Activated CD4-positive, alpha-beta T cell treated with anti-CD3 and anti-CD28 coated beads for 24 hours (primary cell): ENCODE measurements around the gene GRIK2.
"Not testable (repeated sequence)": the region's sequence is repeated elsewhere in the genome, so short reads cannot be mapped to it uniquely, and the experiment has no call there.

ENCODE experiments used
- DNase-seq, 2 donors: peaks; one replicate each; pipeline ENCODE4 v3.0.0-alpha.2; 2020; ENCODE audit warnings: low read depth in 2 of 2

Gene GRIK2

GRCh38 chr6:101393251-101393828, at the start of gene GRIK2:
Gene GRIK2, plus strand, starts transcription at chr6:101393708.
- no peak for DNase-seq

- DNase-seq: no peak
Observed at GRCh38 chr6:101344885-101345284, 48.6 kb upstream of the GRIK2 start.

GRCh38 chr6:101348816-101349215, 44.7 kb upstream of the GRIK2 start:
- DNase-seq: no peak

DNA sequence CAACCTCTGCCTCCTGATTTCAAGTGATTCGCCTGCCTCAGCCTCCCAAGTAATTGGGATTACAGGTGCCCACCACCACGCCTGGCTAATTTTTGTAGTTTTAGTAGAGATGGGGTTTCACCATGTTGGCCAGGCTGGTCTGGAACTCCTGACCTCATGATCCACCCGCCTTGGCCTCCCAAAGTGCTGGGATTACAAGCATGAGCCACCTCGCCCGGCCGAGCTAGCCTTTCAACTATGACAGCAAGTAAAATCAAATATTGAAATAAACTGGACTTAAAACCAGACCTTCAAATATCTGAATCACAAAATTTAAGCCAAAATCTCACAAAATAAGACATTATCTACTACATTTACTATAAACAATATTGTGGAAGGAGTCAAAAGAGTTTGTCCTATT, 42.9 kb upstream of the GRIK2 start:
- not testable (repeated sequence) for DNase-seq

DNA sequence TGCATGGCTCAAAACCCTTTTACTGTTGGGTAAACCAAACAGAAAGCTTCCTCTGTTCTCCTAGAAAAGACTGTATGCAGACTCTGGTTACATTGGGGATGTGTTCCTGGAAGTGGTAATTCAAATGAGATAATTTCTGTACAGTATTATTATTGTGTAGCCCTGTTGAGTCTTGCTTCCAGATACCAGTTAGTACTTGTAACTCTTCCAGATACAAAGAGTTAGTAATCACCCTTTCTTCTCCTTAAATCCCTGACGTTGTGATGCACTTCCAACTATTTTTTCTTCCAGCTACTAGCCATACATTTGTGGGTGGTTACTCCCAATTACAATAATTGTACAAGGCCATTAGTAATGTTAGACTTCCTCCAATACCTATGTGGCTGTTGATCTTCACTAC, 42.3 kb upstream of the GRIK2 start:
- no peak for DNase-seq

DNA sequence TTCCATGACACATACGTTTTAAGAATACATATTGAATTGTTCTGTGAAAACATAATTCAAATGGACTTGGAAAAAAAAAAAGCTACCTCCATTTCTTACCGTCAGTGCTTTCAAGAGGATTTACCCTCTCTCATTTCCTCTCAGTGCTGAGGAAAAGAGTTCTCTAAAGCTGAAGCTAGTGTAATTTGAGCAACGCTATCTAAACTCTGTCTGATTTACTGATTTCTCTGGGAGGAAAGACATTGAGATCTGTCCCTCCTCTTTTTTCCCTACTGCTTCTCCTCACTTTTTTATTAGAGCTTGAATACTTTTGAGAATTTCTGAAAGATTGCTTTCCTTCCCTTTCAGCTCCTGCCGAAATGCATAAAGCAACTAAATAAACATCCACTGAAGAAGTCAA, 41.2 kb upstream of the GRIK2 start:
- DNase-seq: no peak

GRCh38 chr6:101365181-101365580, 28.3 kb upstream of the GRIK2 start:
- DNase-seq: no peak

DNA sequence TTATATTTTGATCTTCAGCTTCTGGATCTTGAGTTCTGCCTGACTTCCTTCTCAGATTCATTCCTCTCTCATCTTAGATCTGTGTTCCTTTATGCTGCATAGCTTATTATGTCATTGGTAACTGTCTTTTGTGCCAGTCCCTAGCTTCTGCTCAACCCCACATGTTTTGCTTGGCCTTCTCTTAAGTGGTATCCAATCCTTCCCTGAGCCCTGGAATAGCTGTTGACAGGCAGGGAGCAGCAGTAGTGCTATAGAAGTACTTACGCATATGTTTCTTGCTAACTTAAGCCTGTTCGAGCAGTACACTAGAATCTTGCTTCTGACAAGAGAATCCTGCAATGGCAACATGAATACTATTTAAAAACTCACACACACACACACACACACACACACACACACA, 13.6 kb upstream of the GRIK2 start:
- no peak for DNase-seq

GRCh38 chr6:101380897-101381630, 12.4 kb upstream of the GRIK2 start:
- DNase-seq: no peak

- not testable (repeated sequence) for DNase-seq
Observed at GRCh38 chr6:101383747-101384146, 9.8 kb upstream of the GRIK2 start.

GRCh38 chr6:101386982-101387381, 6.5 kb upstream of the GRIK2 start:
- DNase-seq: no peak

GRCh38 chr6:101391772-101392585, 1.5 kb upstream of the GRIK2 start:
- no peak for DNase-seq

DNA sequence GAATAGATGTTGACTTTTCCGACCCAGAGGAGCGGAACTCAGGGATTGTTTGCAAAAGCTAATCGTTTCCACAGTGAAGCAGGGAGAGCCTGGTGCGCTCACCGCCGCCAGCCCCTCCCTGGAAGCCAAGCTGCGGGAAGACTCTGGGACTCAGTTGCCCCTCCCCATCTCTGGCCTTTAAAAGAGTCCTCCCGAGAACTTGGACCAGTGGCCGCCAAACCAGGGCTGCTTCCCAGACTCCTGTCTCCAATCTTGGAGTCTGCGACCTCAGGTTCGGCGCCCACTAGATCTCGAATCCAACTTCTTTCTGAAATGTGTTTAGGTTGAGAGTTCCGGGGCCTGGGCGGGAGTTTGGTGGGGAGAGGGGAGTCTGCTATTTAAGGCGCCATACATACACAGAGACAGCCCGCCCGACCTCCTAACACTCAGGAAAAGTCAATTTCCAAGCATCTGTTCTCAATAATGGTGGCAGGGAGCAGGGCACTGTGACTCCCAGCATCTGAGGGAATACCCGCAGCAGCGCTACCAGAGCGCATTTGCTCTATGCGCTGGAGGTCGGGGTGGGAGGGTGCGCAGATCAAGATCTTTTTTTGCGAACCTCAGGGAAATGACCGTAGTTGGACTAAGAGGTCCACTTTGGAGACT, 800 bp upstream of the GRIK2 start:
- no peak for DNase-seq

GRCh38 chr6:101393829-101394251, 332 bp downstream of the GRIK2 start:
- DNase-seq: no peak

GRCh38 chr6:101394936-101395335, 1.4 kb downstream of the GRIK2 start:
- no peak for DNase-seq

DNA sequence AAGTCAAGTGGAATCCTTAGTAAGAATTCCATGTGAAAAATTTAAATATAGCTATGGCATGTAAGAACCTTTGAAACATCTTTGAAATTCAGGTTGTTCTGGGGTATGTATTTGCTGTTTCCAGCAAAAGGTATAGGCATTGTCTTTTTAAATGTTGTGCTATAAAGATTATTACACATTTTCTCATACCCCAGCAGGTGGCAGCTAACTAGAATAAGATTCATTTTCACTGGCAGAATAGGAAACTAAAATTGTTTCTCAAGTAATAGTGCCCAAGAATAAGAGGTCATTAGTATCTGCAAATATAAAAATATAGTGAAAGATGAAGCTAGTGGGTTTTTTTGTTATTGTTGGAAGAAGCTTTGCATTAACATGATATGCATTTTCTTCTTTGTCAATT, 1.8 kb downstream of the GRIK2 start:
- DNase-seq: no peak

- DNase-seq: no peak
Observed at GRCh38 chr6:101396548-101397173, 3.2 kb downstream of the GRIK2 start.

GRCh38 chr6:101397199-101397598, 3.7 kb downstream of the GRIK2 start:
- no peak for DNase-seq

DNA sequence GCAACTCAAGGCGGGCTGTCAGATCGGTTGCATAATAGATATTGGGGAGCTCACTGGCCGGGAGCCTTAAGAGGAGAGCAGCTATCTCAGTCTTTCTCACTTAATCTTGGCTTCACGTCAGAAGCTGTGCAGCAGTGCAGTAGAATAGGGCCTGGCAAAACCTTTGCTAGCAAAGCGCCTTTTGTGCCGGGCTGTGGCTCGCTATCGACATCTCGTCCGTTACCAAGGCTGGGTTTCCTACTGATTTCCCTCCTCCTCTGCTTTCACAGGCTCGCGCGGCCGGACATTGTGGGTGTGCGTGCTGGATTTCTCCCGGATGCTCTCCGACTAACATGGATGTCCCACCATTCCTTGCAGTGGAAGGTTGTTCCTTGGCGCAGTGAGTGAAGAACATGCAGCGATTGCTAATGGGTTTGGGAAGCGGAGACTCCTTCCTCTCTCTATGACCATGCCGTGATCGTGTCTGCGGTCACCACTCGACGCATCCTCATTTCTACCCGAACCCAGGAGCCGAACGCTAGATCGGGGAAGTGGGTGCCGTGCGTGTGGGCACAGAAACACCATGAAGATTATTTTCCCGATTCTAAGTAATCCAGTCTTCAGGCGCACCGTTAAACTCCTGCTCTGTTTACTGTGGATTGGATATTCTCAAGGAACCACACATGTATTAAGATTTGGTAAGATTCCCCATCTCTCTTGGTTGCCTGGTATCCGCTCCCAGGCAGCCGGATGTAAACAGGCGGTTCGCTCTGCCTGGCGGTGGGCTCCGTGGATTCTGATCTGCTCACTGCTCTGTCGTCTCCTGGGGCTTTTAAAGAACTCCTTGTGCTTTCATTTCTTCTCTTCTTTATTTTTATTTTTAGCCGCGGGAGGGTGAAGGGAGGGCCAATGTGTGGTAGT, 5.5 kb downstream of the GRIK2 start:
- DNase-seq: no peak

GRCh38 chr6:101399616-101400162, 6.2 kb downstream of the GRIK2 start:
- DNase-seq: no peak
